Kidney capillary endothelial cell (primary cell): Measurements from ENCODE around the gene DENND2C.

Experiments
- DNase-seq: peaks from one replicate; pipeline ENCODE4 v3.0.0-alpha.2; 2018; ENCODE audit warnings: low spot score

The DENND2C gene

DNA sequence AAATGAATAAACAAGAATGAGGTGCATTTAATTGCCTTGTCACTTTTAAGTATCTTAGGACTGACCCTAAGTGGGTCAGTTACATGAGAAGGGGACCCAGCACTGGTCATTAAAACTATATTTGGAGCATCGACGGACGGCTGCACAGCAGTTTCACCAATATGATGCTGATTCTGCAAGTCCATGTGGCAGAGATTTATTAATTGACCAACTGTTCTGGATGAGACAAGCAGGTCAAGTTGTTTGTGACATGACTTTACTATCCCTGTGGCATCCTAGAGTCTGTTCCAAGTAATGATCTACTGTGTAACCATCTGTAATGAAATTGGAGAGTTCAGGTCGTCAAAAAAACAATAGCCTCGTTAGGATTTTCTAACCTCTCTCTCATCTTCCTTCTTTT lies 16.0 kb upstream of the DENND2C start:
- DNase-seq, result no peak

DNA sequence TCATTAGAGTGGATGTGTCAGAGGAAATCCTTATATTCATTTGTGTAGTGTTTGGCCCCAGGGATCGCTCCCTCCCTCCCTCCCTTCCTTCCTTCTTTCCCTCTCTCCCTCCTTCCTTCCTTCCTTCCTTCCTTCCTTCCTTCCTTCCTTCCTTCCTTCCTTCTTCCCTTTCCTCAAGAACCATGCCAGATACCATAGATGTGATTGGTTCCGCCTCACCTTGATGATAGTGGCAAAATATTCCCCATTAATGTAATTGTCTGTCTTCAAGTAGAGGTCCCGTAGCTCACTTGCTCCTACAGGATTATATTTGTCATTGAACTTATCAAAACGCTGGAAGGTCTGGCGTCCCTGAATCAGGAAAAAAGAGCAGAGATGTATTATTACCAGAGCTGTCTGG lies 7.8 kb upstream of the DENND2C start:
- no peak for DNase-seq

DNA sequence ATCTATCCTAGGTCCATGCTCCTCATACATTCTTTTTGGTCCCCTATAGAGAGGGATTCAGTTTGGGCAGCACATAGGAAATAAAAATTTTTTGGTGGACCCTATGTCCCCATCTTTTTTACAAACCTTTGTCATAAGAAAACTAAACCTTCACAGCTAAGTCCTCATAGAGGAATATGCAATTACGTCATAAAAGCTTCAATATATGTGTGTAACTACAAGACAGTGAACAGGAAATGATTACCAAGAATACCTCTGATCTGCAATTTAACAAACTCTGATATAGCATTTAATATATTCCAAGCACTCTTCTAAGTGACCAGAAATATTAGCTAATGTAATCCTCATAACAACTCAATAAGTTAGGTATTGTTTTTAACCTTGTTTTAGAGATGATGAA lies 6.3 kb upstream of the DENND2C start:
- no peak for DNase-seq

DNA sequence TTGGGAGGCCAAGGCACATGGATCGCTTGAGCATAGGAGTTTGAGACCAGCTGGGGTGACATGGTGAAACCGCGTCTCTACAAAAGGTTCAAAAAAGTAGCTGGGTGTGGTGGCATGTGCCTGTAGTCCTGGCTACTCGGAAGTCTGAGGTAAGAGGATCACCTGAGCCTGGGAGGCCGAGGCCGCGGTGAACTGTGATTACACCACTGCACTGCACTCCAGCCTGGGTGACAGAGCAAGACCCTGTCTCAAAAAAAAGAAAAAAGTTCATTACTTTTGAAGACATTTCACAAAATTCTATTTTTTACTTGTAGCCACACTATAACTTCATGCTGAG lies 2.1 kb upstream of the DENND2C start:
- no peak for DNase-seq

DNA sequence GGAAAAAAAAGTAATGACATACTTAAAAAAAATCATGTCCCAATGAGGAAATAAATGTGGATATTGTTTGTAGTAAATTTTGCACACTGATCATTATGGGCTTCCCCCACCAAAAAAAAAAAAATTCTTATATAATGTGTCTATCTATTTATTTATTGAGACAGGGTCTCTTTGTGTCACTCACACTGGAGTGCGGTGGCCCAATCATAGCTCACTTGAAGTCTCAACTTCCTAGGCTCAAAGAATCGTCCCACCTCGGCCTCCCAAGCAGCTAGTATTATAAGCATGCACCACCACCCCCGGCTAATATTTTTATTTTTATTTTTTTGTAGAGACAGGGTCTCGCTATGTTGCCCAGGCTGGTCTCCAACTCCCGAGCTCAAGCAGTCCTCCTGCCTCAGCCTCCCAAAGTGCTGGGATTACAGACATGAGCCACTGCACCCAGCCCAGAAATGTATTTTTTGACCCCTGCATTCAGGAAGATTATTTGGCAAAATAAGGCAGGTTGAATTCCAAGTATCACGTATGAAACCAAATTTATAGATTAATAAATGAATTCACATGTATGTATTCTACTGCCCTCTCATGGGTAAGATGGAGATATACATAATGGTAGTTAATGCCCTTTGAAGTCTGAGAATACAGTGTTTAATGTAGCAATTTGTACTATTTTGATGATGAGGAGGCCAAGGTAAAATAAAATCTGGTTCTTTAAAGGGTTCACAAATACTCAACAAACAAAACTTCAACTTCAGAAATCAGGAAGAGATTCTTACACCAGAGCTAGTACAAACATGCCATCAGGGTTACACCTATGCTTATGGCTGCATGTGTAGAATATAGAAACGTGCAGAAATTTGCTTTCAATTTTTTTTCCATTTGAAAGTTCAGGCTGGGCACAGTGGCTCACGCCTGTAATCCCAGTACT lies 1.4 kb upstream of the DENND2C start:
- DNase-seq, result peak; percentile 37

DNA sequence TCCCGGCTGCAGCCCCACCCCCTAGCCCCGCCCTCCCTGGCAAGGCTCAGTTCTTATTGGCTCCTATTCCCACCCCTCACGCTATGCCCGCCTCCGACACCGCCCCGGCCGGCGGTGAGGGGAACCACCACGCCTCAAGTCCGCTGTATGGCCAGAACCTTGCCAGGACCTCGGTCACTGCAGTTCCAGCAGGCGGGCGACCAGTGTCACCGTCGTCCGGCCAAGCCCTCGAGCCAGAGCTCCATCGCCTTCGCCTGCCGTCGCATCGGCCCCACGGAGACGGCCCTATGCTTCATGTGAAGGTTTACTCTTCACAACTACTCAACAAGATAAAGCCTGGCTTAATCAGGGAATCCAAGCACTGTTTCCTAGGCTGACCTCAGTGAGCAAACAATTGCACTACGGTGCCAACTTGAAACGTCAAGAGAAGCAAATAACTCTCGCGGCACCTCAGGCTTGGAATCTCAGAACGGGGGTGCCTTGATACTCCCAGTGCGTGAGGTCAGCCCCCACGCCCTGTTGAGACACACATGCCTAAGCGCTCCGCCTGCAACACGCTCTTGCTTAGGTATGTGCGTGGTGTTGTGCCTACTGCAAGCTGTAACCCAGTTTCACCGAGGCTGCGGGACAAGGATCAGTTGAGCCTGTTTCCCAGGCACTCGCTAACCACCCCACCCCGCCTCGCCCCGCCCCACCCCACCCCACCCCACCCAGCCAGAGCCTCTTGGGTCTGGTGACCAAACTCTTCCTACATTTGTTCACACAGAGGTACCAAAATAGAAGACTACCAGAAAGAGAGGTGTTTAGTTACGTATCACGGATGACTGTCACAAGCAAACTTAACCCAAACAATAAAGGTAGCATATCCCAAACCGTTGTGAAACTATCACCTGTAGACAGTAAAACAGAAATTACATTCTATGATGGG lies 498 bp upstream of the DENND2C start:
- DNase-seq, result peak; percentile 89

DNA sequence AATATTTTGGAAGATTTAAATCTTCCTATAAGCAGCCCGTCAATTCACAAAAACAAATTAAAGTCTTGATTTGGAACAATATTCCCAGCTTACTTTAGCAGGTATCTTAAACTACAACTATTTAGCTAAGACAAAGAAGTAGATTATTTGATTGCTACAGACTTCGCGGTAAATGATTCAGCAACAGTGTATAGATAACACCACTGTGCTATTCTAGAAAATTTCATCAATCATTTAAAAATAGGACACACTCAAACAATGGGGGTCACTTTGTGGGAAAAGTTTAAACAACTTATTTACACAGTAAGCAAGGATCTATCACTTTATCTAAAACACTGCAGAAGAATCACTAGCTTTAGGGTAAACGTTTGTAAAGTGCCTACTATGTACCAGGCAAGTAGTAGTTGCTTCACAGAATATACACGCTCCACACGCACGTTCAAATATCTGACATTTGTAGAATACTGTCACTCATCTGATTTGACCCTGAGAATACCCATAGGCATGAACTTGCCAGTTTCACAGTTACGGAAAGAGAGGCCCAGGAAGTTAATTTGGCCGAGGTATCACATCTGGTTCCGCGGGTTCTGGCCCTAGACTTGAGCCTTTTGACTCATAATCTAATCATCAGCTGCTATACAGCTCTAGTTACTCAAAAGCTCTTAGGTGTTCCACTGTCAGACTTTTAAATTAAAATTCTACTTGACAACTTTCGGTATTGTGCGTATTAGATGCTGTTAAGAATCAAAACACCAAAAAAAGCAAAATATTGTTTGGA lies 876 bp downstream of the DENND2C start:
- DNase-seq, result no peak

DNA sequence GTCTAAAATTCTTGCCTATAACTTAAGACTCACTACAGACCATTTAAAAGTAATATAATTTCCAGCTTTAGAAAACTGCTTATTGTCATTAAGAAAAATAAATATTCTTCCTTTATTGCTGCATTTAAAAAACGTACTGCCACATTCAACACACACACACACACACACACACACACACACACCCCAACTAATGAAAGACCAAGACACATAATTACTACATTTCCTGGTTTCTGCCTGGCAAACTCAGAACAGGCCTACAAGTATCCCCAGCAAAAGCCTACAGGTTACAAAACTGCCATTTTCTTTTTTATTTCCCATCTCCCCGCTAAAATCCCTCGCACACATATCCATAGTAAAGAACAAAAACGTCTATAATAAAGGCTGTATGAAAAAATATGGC lies 1.5 kb downstream of the DENND2C start:
- DNase-seq, result no peak

DNA sequence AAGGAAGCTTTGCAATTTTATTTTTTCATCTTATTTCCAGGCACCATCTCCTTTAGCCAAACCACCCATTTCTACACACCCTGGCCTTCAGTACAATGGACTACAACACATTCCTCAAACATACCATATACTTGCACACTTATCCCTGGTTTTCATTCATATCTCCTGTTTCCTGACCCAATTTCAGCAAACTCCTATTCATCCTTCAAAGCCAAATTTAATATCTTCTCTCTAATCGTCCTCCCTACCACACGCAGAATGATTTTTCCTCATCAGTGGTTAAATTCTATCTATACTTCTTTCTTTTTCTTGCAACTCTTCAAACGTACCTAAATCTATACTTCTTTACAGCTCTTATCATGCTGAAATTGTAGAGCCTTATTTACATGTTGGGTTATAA lies 2.9 kb downstream of the DENND2C start:
- no peak for DNase-seq

DNA sequence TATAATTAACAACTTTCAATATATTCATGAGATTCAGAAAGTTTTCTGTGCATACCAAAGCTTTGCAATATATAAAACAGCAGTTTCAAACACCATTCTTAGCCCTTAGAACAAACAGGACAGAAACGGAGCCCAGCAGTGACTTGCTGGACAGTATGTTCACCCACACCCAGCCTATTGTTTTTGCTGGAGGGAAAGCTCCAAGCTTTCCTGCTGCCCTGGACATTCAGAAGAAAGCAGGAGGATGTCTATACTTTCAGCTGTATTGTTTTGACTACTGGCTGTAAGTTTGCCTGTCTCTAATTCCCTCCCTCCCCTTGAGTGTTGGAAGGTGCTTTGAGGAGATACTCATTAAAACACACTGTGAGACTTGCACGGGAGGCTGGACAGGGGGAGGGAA lies 9.6 kb downstream of the DENND2C start:
- DNase-seq, result no peak

DNA sequence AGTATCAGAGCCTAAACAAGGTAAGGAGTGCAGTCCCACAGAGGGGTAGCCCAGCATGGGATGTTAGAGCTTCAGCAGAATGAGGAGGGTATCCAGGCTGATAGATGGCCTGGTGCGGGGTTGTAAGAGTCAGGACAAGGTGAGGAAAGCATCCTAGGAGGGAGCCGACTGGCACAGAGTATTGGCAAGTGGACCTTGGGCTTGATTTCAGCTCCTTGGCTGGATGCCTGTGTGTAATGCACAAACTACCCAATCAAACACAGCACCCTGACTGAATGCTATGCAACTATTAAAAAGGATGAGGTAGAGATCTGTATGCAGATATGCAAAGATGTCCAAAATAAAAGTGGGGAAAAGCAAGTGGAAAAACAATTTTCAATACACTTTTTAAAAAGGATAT lies 18.0 kb downstream of the DENND2C start:
- no peak for DNase-seq

DNA sequence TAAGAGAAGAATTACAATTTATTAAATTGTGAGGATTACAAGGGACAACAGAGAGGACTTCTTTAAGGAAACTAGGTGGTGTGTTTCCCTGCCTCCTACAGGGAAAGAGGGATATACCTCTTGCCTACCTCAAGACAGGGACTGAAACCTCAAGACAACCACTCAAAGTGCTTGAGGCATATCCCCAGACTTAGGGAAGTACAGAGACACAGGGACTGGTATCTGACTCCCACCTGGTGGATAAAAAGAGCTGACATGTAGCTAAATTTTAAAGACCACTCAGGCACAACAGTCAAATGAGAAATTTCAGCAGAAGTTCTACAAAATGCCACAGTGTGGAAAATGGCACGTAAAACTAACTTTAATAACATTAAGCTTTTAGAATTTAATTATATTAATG lies 21.3 kb downstream of the DENND2C start:
- DNase-seq, result no peak

DNA sequence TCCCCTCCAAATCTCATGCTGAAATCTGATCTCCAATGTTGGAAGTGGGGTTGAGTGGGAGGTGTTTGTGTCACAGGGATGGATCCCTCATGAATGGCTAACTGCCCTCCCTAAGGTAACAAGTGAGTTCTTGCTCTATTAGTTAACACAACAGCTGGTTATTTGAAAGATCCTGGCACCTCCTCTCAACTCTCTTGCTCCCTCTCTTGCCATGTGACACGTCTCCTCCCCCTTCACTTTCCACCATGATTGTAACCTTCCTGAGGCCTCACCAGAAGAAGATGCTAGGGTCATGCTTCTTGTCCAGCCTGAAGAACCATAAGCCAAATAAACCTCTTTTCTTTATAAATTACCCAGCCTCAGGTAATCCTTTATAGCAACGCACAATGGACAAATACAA lies 28.5 kb downstream of the DENND2C start:
- no peak for DNase-seq

DNA sequence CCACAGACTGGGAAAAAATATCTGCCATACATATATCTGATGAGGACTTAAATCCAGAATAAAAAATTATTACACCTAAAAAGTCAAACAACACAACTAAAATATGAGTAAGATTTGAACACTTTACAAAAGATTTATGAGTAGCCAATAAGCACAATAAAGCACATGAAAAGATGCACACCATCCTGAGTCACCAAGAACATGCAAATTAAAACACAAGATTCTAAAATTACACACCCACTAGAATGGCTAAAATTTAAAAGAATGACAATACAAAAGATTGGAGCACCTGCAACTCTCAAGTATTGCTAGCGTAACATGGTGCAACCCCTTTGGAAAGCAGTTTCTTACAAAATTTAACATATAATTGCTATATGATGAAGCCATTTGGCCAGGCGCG lies 30.9 kb downstream of the DENND2C start:
- no peak for DNase-seq

DNA sequence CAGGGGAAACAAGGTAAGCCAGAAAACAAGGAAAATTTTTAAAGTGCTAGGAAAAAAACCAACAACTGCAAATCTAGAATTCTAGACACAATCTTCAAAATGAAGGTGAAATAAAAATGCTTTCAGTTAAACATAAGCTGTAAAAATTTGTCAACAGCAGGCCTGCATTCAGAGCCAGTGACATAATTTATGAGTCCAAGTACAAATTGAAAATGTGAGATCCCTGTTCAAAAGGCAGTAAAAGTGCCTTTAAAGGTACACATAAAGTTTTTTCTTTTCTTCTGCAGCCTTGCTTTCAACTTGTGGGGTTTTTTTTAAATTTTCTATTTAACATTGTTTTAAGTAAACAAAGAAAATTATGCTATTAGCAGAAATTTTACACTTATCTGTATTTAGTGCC lies 37.4 kb downstream of the DENND2C start:
- no peak for DNase-seq

DNA sequence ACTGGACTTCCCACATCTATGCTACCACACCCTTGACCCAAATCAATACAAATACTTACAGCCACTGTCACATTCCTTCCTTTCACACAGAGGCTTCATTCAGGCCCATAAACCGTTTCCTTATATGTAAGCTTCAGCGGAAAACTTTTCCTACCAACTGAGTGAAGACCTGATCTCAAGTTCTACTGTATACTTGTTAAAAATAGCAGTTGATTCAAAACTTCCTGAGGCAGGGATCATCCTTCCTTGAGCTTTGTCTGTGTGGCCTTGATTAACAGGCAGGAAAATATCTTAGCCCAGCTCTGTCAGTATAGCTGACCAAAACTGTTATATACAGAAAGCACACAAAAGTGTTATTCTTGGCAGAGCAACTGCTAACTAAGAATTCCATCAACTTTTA lies 42.7 kb downstream of the DENND2C start:
- no peak for DNase-seq

DNA sequence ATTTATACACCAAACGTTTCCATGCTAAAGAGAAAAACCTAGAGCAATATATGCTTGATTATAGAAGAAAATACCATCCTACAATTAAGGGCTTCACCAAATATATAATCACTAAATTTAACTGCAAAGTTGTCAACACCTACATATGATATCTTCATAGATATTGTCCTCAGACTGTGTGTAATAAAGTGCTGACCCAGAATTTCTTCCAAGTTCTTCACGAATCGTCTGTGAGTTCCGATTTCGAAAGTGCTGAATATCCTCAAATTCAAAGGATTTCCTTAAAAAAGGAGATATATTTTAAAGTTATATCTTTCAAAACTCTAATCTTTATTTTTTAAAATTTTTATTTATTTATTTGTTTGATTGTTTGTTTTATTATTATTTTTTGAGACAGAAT lies 46.5 kb downstream of the DENND2C start:
- no peak for DNase-seq

DNA sequence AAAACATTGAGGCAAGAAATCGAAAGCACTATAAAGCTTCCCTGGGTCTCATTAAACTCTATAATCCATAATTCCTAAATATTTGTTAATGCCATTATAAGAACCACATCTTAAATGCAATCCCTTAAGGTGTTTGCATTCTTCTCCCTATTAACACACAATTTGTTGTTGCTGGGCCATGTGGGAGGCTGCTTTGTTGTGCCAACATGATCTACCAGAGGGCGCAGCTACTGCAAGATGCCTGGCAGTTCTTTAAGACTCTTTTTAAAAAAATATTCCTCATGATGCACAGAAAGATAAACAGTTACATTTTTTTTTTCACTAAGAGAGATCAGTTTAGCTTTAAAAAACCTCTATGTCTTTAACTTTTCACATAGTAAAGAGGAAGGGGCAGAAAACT lies 49.4 kb downstream of the DENND2C start:
- no peak for DNase-seq

DNA sequence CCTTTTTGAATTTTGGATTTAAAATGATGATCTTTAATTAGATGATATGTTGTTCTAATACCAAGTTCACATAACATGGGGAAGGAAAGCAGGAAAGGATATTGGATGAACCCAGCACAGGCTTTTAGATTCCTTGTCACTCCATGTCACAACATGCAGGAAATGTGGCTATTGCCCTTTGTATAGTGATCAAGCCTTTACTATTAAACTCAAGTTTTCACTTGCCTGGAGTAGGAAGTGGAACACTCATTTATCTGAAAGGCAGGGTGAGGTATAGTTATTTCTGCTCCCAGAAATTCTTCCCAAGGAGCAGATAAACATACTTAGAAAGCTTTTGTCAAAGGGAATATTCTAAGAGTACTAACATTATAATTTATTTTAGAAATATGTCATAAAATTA lies 51.2 kb downstream of the DENND2C start:
- DNase-seq, result no peak

DNA sequence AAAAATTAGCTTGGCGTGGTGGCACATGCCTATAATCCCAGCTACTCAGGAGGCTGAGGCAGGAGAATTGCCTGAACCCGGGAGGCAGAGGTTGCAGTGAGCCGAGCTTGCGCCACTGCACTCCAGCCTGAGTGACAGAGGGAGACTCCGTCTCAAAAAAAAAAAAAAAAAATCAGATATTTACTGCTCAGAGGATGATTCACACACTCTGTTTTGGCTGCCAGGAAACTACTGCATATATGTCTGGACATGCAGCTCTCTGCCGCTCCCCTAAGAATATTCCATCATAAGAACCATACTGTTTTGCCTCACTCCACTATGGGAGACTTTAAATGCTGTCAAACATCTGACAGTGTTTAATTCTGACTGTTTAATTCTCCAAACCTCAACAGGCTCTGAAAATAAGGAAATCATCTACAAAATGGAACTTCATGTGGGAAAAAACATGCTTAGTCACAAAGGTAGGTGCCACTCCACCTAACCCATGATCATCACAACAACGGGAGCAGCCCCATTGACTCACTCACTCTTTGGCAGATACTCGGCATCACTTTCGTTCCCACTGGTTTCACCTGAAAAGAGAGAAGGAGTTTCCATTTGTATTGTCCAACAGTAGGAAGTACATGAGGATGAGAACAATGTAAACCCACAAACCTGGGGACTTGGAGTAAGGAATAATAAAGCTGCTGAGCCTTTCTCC lies 59.2 kb downstream of the DENND2C start:
- DNase-seq, result no peak

DNA sequence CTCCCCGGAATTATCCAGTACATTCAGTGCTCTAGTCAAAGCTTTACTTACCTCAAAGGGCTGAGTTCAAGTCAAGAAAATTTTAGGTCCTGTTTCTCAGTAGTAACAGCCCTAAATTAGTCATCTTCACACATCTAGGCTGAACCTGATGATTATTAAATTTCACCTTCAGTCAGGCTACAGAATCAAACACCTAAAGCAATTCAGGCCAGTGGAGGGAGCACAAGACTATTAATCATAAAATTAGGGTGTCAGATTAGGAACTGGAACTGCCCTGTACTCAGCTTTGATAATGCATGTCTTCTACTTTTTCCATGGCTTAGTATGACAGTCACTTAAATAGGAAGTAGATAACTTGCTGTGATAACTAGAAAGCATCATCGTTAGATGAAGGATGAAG lies 60.0 kb downstream of the DENND2C start:
- DNase-seq, result no peak

DNA sequence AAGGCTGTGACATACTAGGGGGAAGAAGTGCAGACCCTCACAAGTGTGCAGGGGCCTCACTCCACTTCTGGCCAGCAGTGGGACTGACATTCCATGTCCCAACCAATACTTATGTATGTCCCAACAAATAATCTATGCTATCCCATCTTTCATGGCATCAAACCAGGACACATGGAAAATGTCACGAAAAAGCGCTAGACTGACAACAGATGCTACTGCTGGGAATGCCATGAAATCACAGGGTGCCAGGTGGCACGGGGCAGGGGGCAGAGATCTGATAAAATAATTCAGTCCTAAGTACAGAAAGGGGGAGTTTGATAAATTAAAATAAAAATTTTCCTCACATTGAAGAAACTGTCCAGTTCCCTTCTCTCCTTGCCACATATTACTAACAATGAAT lies 60.8 kb downstream of the DENND2C start:
- DNase-seq, result no peak
